Posterior cingulate gyrus (tissue), 11 donors: ENCODE measurements around the gene DNAAF1.
A peak's percentile ranks its signal among the peaks of the same experiment; 100 is the strongest.
"Not testable (repeated sequence)": the region's sequence is repeated elsewhere in the genome, so short reads cannot be mapped to it uniquely, and the experiment has no call there.

Experiments
- DNase-seq, 10 donors: peaks; one replicate each; pipeline versions ENCODE4 v3.0.0 to v3.0.0-alpha.2; 2020 to 2021; ENCODE audit warnings: mixed read lengths in 3 of 10
- intact Hi-C: fragments of 100-400 bp; cut with DNase I; formaldehyde crosslinking; loops from one replicate; pipeline ENCODE4 v1.15.1; 2023

The DNAAF1 gene

DNA sequence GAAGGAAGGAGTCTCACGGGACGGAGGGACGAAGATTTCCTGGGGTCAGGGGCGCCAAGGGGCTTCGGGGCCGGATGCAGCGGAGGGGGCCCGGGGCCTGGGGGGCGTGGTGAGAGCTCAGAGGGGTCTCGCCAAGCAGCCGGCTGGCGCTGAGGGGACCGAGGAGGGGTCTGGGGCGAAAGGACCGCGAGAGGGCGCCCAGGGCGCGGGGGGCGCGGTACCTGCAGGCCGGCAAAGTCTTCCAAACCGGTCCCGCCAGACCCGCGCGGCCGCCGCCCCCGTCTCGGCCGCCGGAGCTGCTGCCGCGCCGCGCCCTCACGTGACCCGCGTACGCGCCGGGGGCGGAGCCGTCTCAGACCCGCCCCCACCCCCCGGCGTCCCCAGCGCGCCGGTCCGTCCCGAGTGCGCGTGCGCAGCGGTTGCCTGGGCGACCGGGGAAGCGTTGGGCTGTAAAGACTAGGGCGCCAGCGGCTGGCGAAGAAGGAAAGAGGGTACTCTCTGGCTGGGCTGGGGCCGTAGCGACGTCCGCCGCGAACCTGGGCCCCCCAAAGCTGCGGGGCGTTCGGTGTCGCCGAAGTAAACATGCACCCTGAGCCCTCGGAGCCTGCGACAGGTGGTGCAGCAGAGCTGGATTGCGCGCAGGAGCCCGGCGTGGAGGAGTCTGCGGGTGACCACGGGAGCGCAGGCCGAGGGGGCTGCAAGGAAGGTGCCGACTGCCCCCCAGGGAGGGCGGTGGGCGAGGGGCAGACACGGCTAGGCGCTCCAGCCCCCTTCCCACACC is at the start of gene DNAAF1, which contains the start of gene HSDL1:
TSS of gene DNAAF1 (plus strand) at position 450 of the 781 bp plus-strand sequence. CDS start at position 583, 133 bp downstream.
TSS of gene HSDL1 (minus strand) at position 319 of the 781 bp plus-strand sequence. CDS start 13,856 bp downstream, outside the sequence.
- intact Hi-C loops, result loop anchor here (2.0 to 5.0 kb wide), 2 partner anchors 28 to 42 kb away; partner anchors contain the start of genes MBTPS1 and TAF1C
- peak; percentile 85 to 99 (median 94) for DNase-seq

DNA sequence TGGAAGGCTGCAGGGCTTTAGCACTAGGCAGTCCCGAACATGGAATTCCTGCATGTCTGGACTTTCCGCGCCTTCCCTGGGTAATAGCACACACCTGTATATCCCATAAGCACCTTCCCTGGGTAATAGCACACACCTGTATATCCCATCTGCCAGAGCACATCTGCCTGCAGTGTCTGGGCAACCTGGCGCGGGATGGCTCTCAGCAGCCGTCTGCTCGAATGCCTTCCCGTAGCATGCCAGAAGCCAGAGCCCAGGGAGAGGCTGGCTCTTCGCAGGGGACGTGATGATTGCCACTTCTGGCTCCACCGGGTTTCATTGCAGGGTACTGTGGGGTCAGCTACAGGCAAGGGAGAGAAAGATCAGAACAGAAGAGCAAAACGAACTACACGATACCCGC is 49.6 kb upstream of the DNAAF1 start:
- intact Hi-C loops, result no loop called here

DNA sequence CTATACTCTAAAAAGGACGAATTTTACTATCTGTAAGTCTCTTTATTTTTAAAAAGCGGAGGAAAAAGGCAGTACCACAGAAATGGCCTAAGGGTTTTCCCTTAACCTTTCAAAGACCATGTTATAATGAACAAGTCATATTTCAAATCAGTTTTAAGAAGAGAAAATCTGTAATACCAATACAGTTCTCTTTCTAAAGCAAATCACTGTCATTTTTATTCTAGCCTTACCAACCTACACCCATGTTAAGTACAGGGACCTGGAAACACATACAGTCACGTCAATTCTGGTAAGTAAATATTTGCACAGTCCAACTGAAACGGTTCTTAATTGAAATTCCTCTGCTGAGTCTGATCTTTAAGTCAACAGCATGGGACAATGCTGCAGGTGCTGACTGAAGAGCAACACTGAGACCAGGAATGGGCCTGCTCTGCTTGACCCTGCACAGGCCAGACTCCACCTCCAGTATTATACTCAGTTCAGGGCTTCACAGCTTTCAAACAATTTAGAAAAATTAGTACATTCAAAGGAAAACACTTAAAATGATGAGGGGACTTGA is 48.6 kb upstream of the DNAAF1 start:
- intact Hi-C loops, result no loop called here
- no peak for DNase-seq

More for the DNA sequence above, 49.6 kb upstream of the DNAAF1 start:
- DNase-seq, result peak in 1 of 10 donors; percentile 52

DNA sequence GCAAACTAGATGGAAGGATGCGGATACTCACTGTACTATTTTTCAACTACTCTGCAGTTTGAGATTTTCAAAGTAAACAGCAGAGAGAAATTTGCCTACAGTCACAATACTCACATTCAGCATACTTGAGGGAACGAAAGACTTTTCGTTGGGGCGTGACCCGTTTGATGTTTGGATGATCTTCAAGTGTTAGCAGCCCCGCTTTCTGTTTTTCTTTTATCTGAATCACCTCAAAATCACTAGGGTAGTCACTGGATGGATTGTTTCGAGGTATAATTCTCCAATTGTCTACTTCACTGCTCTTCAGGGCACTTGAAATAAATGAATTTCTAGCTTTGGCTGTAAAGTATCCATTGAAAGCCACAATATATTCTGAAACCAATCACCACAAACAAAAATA is 46.2 kb upstream of the DNAAF1 start:
- intact Hi-C loops, result no loop called here
- no peak for DNase-seq

DNA sequence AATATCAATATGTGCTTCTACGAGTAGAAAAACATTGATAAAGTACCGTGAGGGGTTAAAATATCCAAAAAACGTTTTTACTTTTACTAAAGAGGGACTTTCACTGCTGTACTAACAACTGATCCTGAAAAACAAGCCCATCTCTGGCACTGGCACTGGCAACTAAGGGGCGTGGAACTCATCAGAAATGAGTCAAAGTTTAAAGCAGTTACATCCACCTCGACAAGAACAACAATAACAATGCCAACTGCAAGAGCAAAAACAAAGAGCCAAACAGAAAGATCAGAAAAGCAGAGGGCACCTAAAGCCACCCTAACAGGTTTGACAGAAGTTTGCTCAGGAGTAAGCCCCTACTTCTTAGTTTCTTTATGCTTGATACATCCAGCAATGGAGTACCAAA is 41.4 kb upstream of the DNAAF1 start:
- no peak for DNase-seq
- intact Hi-C loops, result no loop called here

DNA sequence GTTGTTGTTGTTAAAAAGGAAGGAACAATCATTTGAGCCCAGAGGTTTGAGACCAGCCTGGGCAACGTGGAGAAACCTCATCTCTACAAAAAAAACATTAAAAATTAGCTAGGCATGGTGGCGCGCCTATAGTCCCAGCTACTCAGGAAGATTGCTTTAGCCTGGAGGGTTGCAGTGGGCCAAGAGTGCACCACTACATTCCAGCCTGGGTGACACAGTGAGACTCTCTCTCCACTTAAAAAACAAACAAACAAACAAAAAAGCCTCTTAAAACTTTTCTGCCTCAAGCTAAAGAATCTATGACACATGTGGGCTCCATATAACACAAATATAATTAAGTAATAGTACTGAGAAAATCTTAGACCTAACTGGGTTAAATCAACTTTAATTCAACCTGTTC is 40.9 kb upstream of the DNAAF1 start:
- intact Hi-C loops, result no loop called here
- DNase-seq, result no peak

DNA sequence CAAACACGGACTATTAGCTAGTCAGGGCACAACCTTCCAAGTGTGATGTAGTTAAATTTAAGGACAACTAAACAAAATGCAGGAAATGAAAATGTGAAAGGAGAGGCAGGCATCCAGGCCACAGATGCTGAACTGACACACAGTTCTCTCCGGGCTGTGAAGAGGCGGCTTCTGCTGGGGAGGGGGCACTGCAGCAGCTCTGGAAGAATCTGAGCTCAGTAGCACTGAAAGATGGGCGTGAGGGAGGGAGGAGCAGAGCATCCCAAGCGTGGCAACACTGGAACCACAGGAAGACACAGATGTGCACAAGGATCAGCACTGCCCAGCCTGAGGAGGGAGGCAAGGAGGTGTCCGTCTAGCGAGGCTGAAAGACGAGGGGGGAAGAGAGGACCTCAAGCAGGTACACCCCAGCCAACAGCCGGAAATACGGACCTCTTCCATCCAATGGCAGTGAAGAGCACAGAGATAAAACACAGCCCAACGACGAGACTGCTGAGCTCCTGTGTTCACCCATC is 39.8 kb upstream of the DNAAF1 start:
- intact Hi-C loops, result no loop called here
- no peak for DNase-seq

DNA sequence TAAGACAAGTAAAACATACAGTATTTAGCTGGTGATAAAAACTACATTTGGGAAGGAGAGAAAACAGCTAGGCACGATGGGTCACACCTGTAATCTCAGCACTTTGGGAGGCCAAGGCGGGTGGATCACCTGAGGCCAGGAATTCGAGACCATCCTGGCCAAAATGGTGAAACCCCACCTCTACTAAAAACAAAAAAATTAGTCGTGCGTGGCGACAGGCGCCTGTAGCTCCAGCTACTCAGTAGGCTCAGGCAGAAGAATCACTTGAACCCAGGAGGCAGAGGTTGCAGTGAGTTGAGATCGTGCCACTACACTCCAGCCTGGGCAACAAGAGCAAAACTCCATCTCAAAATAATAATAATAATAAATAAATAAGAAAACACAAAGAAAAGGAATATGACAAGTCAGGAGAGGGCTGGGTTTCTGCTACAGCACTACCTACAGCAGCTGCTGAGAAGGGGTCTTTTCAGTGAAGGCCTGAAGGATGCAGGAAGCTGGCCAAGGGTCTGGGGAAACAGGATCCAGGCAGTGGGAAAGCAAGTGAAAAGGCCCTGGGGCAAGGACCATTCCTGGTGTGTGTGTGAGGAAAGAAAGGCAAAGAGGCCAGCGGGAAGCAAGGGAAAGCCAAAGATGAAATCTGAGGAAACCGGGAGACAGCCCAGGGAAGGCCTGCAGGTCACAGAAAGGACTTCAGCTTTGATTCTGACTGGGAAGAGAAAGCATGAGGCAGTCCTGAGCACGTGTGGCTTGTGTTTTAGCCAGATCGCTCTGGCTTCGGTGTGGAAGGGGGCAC is 39.0 kb upstream of the DNAAF1 start:
- intact Hi-C loops, result no loop called here
- DNase-seq, result no peak

DNA sequence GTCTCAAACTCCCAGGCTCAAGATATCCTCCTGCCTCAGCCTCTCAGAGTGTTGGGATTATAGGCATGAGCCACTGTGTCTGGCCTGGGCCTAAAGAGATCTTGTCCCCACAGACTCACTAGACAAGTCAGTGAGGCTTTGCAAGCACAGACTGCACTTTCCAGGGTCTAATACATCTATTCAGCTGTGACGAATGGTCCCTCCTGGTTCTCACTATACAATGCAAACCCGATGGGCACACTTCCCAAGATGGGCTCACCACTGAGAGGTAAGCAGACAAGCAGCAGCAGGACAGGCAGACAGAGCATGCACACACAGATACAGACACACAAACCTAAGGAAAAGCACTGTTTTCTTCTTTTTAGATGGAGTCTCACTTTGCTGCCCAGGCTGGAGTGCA is 37.2 kb upstream of the DNAAF1 start:
- intact Hi-C loops, result no loop called here

DNA sequence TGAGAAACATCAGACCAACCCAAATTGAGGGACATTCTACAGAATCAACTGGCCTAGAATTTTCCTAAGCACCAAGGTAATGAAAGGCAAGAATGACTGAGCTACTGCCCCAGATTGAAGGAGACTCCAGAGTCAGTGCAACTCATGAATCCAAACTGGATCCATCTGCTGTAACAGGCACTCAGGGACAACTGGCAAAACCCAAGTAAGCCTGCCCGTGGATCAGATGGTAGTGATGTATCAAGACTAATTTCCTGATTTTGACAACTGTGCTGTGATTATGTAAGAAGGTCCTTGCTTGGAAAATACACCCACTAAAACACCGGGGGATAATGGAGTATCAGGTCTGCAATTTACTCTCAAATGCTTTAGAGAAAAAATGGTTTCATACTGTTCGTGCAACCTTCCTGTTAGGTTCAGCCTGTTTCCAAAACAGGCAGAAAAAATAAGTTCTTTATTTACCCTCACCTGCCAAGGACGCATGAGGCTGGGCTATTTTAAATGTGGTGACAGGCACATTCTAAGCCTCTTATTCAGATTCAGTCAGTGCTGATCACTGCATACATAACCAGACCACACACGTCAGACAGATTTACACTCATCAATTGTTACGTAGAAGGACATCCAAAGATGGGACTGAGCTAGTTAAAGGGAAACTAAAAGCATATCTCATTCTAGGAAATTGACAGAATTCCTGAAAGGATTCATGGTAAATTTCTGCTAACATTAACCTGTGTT is 35.3 kb upstream of the DNAAF1 start:
- intact Hi-C loops, result no loop called here
- DNase-seq, result no peak

More for the DNA sequence above, 37.2 kb upstream of the DNAAF1 start:
- no peak for DNase-seq

DNA sequence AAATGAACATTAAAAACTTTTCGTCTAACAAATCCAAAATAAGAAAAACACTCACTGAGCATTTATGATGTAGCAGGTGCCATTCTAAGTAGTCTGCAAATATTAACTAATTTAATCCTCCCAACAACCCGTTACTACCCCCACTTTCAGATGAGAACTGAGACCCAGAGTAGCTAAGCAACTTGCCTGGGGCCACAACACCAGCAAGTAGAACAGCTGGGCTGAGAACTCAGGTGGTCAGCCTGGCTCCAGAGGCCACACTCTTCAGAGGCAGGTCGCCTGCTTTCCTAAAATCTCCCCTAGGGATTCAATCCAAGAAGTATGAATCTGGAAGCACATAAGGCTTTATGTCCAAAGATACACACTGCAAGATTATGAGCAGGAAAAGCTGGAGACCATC is 34.6 kb upstream of the DNAAF1 start:
- intact Hi-C loops, result no loop called here
- peak in 1 of 10 donors; percentile 50 for DNase-seq

DNA sequence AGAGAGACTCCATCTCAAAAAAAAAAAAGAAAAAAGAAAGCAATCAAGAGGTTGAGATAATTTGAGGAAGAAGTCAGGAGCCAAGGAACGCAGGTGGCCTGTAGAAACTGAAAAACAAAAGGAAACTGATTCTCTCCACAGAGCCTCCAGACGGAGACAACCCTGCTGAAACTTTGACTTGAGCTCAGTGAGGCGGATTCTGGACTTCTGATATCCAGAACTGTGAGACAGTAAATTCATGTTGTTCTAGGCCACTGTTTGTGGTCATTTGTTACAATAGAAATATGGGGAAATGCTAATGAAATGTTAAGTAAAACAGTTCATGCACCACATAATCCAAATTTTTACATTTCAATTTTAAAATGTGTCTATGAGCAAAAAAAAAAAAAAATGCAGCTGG is 33.6 kb upstream of the DNAAF1 start:
- no peak for DNase-seq
- intact Hi-C loops, result no loop called here

DNA sequence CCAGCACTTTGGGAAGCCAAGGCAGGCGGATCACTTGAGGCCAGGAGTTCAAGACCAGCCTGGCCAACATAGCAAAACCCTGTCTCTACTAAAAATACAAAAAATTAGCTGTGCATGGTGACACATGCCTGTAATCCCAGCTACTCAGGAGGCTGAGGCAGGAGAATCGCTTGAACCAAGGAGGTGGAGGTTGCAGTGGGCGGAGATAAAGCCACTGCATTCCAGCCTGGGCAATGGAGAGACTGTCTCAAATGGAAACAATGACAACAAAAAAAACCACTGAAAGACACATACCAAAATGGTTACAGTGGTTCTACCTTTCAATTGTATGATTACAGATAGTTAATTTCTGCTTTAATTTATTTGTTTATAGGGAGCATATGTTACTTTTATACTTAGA is 33.2 kb upstream of the DNAAF1 start:
- intact Hi-C loops, DNase-seq: not testable (repeated sequence)

DNA sequence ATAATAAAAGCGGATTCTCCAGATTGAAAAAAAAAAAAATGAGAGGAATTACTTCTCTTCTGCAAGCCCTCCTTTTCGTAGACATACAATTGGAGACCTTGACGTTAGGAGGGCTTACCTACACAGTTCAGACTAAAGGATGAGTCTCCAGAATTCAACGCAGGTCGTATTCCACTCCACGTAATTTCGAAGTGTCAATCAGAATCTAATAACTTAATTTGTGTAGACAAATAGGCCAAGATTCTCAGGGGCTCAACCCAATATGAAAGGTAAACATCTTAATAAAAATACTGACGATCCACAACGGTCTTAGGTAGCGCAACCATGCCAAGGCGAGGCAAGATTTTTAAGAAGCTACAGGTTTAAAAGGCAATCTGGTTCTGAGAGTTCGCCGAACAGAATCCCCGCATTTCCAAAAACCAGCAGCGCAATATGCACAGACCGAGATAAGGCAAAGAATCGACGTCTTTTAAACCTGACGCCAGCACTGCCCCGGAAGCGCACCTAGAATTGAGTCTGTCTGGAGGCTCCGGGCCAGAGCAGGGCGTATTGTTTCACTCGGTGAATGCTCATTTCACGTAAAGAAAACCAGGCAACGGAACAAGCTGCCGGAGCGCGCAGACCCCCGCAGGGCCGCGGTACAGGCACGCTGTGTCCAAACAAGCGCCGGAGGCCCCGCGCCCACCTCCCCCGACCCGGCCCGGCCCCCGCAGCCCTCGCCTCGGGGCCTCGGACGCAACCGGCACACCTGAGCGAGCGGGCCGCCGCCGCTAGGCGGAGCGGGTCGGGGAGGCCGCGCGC is 29.0 kb upstream of the DNAAF1 start:
- intact Hi-C loops, result loop anchor here (2.0 kb wide), 1 partner anchor 29 kb away; the partner anchor contains the start of genes DNAAF1 and HSDL1
- DNase-seq, result peak in 6 of 10 donors; percentile 23 to 83 (median 40)

DNA sequence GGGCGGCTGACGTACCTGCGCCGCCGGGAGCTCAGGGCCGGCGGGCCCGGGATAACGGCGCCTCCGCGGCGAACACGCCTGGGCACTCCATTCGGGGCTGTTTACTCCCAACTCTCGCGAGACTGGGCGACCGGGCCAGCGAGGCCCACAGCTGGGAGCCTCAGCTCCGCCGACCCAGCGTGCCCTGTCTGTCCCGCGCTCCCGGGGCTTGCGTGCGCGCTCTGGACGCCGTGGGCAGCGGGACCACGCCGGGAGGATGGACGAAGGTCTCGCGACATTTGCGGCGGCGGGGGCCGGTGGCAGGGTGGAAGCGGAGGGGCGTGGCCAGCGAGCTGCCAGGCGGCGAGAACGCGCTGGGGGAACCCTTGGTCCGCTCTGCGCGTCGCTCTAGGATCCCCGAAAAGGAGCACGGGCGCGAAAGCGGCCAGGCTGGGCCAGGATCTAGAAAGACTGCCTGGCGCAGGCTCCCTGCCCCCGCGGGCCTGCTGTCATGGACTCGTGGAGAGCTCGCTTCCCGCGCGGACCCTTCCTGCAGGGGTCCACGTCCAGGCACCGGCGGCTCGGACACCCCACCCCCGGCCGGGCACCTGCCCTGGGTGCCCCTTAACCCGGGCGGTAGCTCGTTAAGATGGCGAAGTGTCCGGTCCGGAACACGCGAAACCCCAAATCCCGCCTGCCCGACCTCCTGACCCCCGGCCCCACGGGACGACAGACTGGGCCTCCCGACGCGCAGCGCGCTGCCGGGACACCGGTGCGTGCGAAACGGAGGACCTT is 28.2 kb upstream of the DNAAF1 start, which contains the start of gene MBTPS1:
TSS of gene MBTPS1 (minus strand) at position 223 of the 774 bp plus-strand sequence. CDS start 15,159 bp downstream, outside the sequence.
- intact Hi-C loops, result loop anchor here (2.0 kb wide), 1 partner anchor 28 kb away; the partner anchor contains the start of genes DNAAF1 and HSDL1
- peak; percentile 95 to 100 (median 98) for DNase-seq

DNA sequence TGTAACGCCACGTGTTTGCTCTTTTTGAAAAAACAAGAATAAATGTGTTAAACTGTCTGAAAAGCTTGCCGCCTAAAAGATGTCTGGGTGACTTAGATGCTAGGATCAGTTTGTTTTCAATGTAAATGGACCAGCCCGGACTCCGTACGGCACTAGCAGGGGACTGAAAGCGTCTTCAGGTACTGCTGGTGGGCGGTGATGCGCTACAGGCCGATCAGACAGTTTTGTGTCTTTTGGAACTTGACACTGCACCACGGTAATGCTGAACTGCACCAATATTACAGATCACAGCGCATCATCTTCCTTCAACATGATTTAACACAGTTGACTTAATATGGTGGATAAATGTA is 27.6 kb upstream of the DNAAF1 start:
- peak in 5 of 10 donors; percentile 36 to 87 (median 53) for DNase-seq
- intact Hi-C loops, result loop anchor here (2.0 kb wide), 1 partner anchor 27 kb away; the partner anchor contains the start of genes DNAAF1 and HSDL1

DNA sequence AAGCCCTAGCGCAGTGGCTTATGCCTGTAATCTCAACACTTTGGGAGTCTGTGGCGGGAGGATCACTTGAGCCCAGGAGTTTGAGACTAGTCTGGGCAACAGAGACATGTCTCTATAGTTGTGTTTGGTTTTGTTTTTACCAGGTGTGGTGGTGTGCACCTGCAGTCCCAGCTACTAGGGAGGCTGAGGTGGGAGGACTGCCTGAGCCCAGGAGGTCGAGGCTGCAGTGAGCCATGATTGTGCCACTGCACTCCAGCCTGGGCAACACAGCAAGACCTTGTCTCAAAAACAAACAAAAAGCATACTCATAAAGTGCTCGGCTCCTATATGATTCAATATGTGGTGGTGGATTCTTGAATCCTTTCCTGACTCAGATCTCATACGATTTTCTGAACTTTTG is 26.8 kb upstream of the DNAAF1 start:
- intact Hi-C loops, result not testable (repeated sequence)

DNA sequence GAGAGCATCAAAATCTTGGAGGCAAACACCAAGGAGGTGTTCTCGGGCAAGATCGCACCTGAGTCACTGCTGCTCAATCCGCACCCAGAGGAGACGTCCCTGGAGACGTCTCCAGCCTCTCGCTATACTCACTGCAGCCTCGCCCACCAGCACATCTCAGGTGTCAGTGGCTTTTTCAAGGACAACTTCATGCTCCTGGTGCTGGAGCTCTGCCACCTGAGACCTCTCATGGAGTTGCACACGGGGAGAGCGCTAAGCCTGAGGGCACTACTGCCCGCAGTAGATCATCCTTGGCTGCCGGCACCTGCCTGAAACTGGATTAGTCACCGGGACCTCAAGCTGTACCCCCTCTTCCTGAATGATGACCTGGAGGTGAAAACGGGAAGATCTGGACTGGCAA is 25.7 kb upstream of the DNAAF1 start:
- intact Hi-C loops, result no loop called here
- no peak for DNase-seq

More for the DNA sequence above, 26.8 kb upstream of the DNAAF1 start:
- DNase-seq, result not testable (repeated sequence)
